GM12801 (cell line): ENCODE data around the gene METTL24.

Experiments used
- TF ChIP-seq, protein P1 (sequence below): IDR thresholded peaks from one replicate; pipeline ENCODE4 v1.5.1; 2011; ENCODE audit warnings: control low read depth; ENCODE audit not compliant: insufficient read length; ENCODE audit errors: extremely low read depth

The METTL24 gene

DNA sequence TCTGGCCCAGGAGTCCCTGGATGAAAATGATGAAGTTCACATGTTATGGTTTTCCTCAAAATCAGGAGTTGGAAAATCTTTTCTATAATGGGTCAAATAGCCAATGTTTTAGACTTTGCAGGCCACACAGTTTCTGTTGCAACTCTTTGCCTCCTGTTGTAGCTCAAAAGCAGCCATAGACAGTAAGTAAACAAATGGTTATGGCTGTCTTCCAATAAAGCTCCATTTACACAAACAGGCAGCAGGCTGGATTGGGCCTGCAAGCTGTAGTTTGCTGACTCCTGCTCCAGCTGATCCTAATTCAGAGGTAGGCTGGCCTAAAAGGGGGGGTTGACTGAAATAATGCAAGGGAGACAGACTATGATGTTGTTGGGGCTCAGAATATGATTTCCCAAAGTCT is 33.0 kb downstream of the METTL24 start:
- TF ChIP-seq, protein P1, sequence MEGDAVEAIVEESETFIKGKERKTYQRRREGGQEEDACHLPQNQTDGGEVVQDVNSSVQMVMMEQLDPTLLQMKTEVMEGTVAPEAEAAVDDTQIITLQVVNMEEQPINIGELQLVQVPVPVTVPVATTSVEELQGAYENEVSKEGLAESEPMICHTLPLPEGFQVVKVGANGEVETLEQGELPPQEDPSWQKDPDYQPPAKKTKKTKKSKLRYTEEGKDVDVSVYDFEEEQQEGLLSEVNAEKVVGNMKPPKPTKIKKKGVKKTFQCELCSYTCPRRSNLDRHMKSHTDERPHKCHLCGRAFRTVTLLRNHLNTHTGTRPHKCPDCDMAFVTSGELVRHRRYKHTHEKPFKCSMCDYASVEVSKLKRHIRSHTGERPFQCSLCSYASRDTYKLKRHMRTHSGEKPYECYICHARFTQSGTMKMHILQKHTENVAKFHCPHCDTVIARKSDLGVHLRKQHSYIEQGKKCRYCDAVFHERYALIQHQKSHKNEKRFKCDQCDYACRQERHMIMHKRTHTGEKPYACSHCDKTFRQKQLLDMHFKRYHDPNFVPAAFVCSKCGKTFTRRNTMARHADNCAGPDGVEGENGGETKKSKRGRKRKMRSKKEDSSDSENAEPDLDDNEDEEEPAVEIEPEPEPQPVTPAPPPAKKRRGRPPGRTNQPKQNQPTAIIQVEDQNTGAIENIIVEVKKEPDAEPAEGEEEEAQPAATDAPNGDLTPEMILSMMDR = no peak

DNA sequence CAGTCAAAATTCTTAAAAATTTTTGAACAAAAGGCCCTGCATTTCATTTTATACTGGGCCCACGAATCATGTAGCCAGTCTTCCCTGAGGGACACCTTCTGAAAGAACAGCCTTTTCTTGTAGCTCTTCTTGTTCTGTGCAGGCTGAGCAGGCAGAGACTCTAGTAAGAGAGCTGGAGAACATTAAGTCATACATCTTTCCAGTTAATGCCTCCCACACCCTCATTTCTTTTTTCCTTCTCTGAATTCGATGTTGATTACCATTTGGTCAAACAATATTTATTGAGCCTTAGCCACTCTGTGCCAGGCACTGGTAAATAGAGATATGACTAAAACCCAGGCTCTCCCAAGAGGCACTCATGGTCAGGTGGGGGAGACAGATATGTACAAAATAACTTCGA is 33.6 kb downstream of the METTL24 start:
- TF ChIP-seq, protein P1 = no peak

DNA sequence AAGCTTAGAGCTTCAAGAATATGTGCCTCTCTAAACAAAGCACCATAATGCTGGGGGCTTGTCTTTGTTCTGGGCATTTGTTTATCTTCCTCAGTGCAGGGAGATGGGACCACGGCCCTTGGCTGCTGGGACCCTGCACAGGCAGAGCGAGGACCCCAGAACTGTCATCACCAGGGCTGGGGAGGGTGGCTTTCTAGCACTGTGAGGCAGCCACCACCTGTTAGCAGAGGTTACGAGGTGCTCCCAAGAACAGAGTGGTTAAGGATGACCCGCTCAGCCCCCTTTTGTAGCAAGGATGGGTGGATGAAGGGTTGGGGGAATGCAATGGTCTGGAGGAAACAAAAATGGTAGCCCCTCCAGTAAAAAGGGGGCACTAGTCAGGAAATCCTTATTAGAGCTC is 34.9 kb downstream of the METTL24 start:
- TF ChIP-seq, protein P1 = no peak

DNA sequence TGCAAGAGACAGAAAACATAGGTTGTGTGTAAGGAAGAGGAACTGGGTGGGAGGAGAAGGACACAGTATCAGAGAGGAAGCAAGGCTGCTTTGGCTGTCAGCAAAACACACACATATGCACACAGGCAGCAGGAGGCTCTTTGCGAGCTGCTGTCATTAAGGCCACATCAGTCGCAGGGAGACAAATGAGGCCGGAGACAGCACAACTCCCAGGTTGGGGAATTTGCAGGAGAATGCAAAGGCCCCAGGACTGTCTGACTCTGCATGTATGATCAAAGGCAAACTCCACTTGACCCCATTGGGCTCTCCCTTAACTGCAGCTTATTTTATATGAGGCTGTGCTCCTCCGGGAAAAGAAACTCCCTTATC is 35.3 kb downstream of the METTL24 start:
- TF ChIP-seq, protein P1 = no peak

DNA sequence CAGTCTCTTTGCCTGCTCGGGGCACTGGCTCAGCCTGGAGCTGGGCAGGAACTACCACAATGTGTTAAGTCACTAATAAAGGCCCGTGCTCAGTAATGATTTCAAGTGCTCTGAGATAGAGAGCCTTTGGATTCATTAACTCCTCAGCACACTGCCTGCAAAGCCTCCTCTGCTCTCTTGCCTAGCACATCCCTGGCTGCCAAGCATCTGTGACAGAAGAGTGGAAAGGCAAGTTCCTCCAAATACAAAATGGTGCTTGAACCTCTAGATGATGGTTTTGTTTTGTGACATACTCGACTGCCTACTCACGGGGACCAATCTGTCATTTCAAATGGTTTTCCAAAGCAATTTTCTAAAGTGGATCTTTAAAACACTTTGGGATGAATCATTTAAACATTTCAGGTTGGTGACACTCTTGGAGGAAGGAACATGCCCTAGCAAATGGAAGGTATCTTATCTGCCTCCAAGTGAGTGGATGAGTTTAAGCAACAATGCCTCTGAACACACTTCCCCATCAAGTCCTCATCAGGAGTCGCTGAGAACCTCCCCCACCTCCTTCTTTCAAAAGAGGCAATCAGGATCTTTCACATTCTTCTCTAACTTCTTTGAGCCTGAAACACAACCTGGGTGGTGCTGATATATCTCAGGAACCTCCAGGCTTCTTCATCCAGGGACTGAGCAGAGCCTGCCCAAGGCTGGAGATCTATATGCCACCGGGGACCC is 35.8 kb downstream of the METTL24 start:
- TF ChIP-seq, protein P1 = no peak

DNA sequence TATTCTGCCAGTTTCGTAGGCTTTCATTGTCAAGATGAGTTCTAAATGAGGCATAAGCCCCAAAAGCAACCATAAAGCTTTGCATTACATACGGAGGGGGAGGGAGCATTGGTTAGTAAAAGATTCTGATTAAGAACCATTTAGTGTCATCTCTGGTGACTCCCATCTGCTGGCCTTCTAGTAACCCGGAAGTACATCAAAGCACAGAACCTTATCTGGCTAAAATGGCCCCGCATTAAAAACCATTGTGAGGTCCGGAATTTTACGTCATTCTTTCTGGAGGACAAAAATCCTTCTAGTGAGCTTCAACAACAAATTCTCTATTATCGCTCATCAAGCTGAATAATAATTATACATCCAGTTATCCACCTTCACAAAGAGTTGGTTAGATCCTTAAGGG is 37.8 kb downstream of the METTL24 start:
- TF ChIP-seq, protein P1 = no peak

DNA sequence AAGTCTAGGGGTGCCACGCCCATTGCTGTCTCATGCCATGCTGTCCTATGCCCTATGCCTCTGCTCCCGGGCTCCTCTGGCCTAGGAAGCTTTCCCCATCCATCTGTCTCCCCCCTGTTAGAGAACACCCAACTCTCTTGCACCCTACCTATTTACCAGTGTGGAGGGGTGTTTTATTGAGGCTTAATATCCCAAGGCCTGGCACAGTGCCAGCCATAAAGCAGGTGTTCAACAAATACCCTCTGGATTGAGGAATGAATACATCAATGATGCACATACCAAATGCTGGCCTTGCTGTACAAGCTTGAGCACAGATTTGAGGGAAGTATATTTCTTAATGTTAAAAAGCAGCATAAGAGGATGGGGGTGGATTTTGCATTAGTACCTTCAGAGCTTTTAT is 38.3 kb downstream of the METTL24 start:
- TF ChIP-seq, protein P1 = no peak
